ENCODE measurements around the gene CC2D2B.
A peak's percentile ranks its signal among the peaks of the same experiment; 100 is the strongest.
"Not testable (repeated sequence)": the region's sequence is repeated elsewhere in the genome, so short reads cannot be mapped to it uniquely, and the experiment has no call there.

Gene CC2D2B

DNA sequence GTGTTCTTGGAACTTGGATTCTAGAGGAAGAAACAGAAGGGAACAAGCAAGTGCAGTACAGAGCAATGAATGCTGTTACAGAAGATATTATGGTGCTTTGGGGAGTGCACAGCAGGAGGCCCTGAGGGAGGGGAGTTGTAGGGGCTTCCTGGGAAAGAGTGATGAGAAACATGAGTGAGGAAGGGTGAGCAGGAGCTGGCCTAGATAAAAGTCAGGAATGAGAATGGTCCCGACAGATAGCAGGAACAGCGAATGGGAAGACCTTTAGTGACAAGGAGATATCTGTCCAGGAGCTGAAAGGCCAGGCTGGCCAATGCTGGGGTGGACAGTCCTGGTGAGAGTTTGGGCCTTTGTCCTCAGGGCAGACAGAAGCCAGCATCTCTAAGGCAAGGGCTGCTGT lies 115.0 kb downstream of the CC2D2B start:
- no peak for DNase-seq

DNA sequence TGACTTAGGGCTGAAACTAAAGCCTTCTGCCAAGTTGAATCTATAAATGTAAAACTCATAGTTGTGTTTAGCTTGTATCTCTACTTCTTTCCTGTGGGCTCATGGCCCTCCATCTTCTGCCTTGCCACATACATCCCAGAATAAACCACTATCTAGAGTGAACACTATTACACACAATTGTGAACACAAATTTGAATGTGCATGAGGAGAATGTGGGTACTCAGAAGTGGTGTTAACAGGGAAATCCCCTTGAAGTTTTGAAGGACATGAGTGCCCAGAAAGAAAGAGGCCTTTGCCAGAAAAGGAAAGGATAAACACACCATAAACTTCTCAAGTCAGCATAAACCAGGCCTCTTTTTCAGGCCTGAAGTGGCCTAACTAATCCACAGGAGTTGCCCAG lies 115.4 kb downstream of the CC2D2B start:
- DNase-seq, result no peak

DNA sequence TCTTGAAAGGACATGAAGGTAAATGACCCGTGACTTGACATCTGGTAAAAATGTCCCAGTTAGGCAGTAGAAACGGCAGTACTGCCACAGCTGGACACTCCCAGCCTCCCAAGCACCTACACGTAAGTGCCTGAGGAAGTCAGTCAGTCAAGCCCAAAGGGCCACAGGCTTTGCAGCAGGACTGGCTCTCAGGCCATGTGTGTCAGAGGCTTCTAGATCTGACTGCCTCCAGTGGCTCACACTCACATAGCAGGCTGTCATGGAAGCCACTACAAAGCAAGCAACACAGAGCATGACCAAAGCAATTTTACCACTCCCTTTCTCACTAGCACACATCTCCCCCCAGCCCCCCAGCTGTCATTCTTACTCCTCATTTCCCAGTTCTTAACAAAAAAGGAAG lies 117.8 kb downstream of the CC2D2B start:
- DNase-seq, result peak; percentile 63

DNA sequence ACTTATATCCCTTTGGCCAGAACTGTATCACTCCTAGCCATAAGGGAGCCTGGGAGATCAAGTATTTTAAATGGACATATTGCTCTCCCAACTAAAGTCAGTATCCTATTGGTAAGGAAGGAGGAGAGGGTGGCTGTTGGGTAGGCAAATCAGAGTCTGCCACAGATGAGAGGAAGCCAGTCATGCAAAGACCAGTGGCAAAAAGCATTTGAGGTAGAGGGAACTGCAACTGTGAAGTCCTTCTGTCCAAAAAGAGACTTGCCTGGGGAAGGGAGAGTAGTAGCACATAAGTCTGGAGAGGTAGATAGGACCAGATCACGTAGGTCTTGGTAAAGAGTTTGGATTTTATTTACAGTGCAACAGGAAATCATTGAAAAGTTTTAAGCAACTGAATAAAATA lies 126.8 kb downstream of the CC2D2B start:
- no peak for DNase-seq

DNA sequence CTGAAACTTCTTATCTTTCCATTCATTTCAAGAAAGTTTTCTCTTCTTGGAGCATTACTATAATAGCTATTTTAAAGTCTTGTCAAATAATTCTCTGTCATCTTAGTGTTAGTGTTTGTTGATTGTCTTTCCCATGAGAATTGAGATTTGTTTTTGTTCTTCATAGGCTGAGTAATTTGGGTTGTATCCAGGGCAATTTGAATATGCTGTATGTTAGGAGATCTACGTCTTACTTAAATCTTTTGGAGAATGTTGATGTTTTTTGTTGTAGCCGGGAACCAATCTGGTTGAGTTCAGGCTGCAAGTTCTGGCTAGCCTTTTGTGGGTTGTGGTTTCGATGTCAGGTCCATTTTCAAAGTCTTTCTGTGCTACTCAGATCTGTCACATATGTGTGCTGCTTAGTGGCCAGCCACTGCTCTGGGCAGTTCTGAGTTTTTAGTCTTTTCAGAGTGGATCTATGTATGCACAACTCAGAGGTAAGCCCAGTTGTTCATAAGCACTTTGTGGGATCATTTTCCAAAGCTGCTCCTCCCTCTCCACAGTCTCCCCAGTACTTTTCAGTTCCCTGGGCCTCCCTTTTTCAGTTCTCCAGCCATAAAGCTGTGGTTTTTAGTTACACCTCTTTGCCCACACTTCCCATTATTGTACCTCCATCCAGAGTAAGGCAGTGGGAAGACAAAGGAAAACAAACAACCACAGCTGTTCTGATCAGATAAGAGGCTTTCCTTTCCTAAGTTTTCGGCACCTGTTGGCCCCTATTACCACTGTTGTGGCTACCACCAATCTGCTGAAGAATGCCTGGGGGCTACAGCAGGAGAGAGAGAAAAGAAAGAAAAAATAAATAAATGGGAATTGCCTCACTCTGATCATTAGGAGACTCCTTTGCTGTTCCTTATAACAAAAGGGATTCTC lies 131.0 kb downstream of the CC2D2B start:
- no peak for DNase-seq

DNA sequence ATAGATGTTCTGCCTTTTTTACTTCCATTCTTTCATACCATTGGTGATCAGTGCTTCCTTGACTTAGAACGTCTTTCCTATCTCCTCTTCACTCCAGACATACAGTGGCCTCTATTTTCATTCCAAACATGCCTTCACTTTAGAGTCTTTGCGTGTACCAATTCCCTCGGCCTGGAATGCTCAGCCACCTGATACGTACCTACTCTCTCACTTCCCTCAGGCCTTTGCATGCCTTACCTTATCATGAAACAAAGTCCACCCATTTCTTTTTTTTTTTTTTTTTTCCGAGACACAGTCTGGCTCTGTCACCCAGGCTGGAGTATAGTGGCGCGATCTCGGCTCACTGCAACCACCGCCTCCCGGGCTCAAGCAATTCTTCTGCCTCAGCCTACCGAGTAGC lies 133.4 kb downstream of the CC2D2B start:
- DNase-seq, result no peak

DNA sequence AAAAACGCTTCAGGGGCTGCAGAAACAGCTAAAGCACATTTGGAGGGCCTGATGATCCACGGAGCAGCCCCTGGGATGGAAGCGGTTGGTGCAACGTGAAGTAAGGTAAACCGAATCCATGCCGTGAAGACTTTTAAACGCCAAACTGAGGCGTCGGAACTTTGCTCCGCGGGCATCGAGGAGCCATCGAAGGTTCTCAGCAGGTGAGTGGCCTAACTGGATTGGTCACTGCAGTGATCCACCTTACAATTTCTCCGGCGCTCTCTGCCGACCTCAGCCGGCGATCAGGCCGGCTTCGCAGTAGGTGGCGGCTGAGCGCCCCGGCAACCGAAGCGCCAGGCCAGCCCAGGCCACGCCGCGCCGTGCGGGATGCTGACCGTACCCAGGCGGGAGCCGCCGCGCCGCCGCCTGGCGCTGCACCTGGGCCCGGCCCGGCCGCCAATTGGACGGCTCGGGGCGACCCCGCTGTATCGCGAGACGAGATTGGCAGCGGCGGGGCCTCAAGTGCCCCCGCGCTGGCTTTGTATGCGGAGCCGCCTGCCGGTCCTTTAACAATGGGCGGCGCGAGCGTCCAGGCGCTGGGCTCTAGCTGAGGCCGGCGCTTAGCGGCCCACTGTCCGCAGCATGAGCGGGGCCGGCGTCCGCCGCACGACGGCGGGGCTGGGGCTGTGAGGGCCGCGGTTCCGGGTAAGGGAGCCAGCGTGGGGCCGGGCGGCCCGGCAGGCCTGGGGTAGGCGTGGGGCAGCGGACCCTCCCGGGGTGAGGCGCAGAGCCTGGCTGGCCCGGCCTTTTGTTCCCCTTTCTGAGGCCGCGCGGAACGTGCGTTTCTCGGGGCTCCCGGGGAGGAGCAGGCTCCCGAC lies 135.5 kb downstream of the CC2D2B start, which contains the start of gene CCNJ:
TSS of gene CCNJ (plus strand) at position 551 of the 860 bp plus-strand sequence. CDS start 811 bp downstream, outside the sequence.
- DNase-seq, result peak; percentile 95

DNA sequence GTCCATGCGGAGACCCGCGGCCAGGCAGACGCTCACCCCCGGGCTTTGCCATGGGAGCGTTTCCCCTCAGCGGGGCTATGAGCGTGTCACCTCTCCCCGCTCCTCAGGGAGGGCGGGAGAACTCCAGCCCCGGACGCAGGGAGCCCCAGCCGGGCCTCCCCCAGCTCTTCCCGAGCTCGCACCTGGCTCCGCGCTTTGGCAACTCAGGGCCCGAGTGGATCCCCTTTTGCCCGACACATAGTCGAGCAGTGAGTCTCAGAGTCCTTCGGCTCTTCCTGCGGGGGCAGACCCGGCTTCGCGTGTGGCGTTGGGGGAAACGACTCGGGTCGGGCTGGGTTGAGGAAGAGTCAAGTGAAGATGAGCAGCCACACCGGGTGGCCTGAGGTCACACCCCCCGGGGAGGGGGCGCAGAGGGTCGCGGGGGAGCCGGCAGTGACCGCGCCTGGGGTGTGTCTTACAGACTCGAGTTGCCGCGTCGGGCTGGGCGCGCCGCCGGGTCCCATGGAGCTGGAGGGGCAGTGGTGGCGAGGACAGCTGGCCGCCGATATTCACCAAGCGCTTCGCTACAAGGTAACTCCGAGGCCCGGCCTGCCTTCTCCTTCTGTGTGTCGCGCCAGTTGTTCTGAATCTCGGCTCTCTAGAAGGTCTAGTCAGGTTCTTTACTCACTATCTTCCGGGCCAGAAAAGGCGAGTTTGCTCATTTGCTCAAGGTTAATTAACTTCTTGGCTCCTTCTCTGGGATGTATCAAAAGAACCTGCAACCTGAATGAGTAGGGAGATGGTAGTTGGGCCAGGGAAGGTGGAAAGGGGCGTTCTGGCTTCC lies 136.3 kb downstream of the CC2D2B start:
- peak; percentile 68 for DNase-seq

DNA sequence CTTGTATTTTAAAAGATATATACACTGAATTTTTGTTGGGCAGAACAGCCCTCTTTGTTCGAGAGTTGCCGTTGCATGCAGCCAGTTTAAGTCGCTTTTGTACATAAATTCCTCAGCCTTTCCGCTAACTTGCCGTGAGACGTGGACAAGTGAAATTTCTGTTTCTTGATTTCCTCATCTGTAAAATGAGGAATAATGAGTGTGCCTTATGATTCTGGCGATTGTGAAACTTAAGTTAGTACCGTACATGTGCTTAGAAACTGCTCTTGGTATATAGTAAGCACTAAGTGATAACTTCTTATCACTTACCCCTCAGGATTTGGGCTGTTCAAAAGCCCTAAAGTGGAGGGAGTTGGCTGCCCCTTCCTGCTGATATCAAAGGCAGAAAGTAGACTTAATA lies 137.0 kb downstream of the CC2D2B start:
- DNase-seq, result peak; percentile 73

DNA sequence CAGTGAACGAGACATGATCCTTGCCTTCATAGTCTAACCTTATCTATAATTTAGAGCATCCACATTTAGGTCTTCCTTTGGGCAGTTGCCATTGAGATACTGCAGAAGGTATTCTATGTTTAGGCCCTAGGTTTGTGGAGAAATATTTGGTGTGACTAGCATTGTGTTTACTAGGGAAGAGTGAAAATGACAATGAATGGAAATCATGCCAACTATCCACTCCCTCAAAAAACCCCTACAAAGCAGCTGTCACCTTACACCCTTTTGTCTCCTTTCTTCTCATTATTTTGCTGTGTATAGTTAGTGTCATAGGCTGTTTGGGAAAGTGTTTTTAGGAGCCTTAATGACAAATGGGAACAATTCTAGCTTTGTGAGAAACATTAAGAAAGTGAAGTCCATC lies 138.8 kb downstream of the CC2D2B start:
- no peak for DNase-seq

DNA sequence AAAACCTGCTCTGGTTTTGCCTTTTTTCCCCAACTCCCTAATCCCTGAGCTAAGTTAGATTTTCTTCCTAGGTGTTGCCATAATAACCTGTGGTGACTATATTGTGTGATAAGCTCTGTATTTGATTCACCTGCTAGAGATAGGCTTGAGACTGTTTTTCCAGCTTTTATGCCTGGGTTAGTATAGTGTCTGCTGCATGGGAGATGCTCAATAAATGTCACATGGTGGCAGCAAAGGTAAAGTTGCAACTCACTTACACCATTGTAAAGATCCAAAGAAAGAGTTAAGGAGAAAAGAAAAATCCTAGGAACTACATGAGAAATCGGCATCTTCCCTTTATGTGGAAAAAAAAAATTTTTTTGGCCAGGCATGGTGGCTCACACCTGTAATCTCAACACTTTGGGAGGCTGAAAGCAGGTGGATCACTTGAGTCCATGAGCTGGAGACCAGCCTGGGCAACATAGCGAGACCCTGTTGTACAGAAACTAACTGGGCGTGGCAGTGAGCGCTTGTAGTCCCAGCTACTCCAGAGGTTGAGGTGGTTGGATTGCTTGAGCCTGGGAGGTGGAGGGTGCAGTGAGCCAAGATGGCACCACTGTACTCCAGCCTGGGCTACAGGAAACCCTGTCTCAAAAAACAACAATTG lies 139.4 kb downstream of the CC2D2B start:
- DNase-seq, result peak; percentile 18

DNA sequence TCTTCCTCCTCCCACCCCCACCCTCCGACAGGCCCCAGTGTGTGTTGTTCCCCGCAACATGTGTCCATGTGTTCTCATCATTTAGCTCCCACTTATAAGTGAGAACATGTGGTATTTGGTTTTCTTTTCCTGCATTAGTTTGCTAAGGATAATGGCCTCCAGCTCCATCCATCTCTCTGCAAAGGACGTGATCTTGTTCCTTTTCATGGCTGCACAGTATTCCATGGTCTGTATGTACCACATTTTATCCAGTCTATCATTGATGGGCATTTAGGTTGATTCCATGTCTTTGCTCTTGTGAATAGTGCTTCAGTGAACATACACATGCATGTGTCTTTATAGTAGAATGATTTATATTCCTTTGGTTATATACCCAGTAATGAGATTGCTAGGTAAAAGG lies 140.2 kb downstream of the CC2D2B start:
- not testable (repeated sequence) for DNase-seq

DNA sequence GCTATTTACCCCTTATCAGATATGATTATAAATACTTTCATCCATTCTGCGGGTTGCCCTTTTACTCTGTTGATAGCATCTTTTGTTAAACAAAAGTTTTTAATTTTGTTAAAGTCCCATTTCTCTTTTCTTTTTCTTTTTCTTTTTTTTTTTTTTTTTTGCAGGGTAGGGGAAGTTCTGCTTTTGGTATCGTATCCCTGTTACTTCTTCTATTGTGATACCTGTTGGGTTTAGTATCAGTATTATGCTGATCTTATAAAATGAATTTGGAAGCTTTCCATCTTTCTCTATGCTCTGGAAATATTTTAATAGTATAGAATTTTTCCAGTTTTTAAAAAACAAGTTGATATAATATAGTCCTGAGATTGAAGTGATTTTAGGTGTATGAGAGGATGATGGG lies 141.6 kb downstream of the CC2D2B start:
- DNase-seq, result no peak

DNA sequence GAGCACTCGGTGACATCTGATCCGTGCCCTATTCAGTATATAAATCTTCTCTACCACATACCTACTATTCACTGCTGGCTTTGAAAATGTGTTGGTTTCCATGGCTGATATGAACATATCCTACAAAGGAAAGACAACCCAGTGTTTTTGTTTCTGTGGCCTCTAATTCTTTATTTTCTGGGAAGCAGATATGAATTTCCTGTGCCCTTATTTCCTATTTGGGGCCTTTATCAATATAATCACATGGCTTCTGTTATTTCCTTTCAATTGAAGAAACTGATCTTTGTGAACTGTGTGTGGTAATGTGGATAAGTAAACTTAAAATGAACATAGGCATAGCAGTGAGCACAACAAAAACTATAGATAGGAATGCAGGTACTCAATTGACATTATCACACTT lies 146.2 kb downstream of the CC2D2B start:
- no peak for DNase-seq

DNA sequence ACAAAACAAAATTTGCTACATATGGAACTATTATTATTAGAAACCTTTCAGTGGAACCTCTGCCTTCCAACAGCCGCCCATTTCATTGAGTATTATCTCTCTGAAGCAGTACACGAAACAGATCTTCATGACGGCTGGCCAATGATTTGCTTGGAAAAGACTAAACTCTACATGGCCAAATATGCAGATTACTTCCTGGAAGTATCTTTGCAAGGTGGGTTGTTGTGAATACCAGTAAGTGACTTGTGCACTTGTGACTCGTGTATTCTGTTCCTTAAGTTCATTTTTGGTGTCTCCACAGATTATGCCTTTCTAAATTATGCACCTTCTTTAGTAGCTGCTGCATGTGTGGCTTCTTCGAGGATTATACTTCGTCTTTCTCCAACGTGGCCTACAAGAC lies 149.0 kb downstream of the CC2D2B start:
- no peak for DNase-seq

DNA sequence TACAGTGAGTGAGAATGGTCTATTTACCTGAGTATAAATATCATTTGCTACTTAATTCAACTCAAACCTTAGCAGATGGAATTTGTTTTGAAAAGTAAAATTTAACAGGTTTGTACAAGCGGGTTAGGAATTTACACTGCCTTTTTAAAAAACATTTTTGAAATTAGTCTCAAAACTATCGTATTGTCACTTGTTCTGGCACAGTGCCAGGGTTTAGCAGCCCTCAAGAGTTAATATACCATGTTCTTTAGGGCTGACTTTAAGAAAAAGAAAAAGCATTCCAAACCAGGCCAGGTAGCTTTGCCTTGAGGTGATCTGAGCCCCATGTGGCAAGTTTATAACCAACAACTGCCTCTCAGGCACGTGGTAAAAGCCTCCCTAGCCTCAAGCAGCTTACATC lies 153.5 kb downstream of the CC2D2B start:
- no peak for DNase-seq

DNA sequence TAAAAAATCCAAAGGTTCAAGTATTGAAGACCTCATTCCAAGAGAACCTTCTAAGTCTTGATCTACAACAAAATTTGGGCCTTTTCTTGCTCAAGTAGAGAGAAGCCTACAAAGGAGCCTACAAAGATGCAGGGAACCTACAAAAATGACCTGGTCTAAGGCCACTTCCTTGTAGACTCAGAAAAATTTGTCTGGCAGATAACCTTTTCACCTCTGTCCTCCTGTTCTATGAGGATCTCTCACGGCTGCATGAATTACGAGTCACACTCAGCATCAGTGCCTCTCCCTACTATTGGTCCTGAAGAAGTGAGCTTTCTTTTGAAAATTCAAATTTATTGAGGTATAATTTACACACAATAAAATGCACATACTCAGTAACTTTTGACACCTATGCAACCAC lies 164.9 kb downstream of the CC2D2B start:
- no peak for DNase-seq

DNA sequence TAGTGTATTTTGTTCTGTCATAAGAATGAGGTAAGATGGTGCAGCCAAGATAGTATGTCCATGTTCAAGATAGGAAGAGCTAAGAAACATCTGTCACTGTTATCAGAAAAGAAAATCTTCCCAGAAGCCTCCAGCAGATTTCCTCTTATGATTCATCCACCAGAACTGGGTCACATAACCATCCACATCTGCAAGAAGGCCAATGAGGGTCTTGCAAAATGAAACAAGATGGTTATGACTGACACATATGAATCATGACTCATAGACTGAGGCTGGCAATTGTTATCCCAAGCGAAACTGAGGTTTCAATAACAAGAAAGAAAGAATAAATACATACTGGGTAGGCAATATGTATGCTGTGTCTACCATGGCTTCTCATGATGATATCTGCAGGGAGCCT lies 165.9 kb downstream of the CC2D2B start:
- DNase-seq, result peak; percentile 27

DNA sequence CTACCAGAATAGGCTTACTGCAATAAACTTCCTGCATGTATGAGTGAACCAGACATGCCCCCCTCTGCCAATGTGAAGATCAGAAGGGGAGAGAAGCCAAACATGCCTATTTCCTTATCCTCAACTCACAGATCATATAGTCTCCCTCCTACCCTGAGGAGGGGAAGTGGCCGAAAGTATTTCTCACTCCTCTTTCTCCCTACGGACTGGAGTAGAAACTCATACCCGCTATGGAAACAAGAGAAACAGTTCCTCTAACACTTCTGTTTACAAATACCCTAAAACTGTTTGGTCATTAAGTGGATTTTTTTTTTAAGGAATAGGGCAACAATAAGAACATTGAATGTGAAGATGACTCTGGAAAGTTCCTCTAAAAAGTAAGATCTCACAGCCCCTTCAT lies 167.0 kb downstream of the CC2D2B start:
- DNase-seq, result no peak

DNA sequence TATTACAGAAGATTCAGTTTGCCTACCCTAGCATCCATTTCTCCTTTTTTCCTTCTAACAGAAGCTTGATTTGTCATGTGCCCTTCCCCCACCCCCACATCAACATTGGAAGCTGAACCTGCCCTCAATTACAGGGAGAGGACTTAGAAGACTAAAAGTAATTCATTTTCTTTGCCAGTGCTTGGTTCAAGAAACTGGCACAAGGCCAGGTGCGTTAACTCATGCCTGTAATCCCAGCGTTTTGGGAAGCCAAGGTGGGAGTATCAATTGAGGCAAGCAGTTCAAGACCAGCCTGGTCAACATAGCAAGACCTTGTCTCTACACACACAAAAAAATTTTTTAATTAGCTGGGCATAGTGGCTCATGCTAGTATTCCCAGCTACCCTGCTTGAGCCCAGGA lies 168.2 kb downstream of the CC2D2B start:
- DNase-seq, result no peak

DNA sequence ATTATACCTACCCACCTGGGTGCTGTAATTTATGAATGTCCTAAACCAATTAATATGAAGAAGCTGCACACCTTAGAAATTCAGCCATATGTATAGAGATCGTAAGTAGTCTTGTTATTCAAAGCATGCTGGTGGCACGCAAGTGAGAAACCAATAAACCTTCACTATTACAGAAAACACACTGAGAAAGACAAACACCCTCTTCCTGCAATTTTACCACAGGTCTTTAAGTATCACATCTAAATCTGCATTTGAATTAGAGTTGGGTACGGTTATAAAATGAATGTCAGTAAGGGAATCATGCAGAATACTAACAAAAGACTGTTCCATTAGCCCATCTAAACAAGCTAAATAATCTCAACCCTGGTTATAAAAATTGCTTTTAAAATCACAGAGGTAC lies 169.4 kb downstream of the CC2D2B start:
- no peak for DNase-seq

DNA sequence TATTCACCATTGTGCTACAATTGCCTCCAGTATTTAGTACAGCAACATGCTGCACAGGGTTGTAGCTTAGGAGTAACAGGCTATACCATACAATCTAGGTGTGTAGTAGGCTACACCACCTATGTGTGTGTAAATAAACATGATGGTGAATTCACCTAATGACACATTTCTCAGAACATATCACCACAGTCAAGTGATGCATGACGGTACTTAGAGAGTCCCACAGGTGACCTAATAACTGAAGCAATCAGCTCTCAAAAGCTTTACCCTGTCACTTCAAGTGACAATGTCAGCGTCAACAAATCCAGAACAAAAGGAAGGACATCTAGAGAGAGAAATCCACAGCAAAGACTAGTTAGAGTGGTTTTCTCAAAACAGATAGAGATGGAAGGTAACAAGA lies 174.4 kb downstream of the CC2D2B start:
- no peak for DNase-seq
